Frontal cortex (tissue), 4 donors: Measurements from ENCODE around the gene STXBP1. TPM values are rescaled to one million over a fixed set of nuclear protein-coding genes. Genes with fewer than 3 reads are reported as not detected.

Experiments used
- DNase-seq, 2 donors: peaks; one replicate each; pipeline ENCODE4 v3.0.0; 2012; ENCODE audit warnings: low spot score in 2 of 2
- FAIRE-seq: peaks from 2 replicates; lab custom pipeline; 2012; peaks lifted over from hg19 to GRCh38; lab: Jason Lieb, UNC
- total RNA-seq: library from RNA; depleted of rRNA; stranded (reverse); fragments of >200 nt; gene quantifications from one replicate; pipeline ENCODE4 v1.2.3, GENCODE V29; 2014
- donor health status: control.
- donor health status: control.
- donor health status: control.

STXBP1 gene
- total RNA-seq, 1 donor from 2014 or later: 63.2 TPM

DNA sequence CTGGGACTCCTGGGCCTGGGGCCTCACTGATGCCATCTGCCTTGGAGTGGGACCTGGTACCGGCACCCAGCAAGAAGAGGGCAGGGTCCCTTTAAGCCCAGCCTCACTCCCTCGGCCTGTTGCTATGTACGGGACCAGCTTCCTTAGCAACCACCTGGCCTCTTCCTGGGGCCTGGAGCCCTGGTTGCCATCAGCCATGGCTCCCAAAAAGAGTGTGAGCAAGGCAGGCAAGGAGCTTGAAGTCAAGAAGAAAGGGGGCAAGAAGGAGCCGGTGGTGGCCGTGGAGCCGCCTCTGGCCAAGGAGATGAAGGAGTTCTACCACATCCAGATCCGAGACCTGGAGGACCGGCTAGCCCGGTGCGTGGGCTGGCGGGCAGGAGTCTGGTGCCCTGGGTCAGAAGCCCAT lies 94.8 kb downstream of the STXBP1 start, which contains the start of gene CFAP157:
CFAP157 (plus strand) TSS at position 153 of the 406 bp plus-strand sequence; CDS start at position 197, 44 bp downstream.
- no peak for FAIRE-seq
- DNase-seq: no peak

DNA sequence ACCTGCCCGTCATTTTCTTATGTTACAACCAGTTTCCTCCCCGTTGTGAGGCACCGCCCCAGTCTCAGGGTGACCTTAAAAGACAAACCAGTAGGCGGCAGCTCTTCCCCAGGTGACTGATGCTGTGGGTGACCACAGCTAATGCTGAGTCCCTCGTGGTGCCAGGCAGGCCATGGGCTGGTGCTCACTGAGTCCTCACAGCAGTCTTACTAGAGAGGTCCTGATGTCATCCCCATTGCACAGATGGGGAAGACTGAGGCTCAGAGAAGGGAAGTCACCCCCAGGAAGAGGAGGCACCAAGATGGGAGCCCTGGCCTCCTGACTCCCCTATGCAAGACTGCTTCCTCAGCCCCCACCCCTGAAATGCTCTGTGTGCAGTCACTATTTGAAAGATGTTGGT lies 95.7 kb downstream of the STXBP1 start:
- FAIRE-seq (no peak), DNase-seq (no peak)

DNA sequence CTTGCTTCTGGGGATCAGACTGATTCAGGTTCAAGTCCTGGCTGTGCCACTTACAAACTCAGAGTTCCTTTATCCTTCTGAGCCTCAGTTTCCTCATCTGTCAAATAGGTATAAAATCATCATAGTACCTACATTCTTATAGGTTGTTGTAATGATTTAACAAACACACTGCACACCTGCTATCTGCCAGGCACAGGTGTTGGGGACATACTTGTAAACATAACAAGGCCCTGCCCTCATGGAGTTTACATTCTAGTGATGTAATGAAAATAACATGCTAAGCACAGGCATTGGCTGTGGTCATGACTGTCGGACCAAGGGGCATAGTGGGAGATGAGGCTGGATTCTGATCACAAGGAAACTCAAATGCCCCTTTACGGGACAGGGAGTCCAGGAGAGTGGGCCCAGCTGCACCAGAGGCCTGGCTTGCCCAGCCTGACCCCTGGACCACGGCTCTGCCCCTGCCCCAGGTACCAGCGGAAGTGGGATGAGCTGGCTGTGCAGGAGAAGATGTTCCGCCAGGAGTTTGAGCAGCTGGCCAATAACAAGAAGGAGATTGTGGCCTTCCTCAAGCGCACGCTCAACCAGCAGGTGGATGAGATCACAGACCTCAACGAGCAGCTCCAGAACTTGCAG lies 97.0 kb downstream of the STXBP1 start:
- no peak for FAIRE-seq
- DNase-seq: no peak

DNA sequence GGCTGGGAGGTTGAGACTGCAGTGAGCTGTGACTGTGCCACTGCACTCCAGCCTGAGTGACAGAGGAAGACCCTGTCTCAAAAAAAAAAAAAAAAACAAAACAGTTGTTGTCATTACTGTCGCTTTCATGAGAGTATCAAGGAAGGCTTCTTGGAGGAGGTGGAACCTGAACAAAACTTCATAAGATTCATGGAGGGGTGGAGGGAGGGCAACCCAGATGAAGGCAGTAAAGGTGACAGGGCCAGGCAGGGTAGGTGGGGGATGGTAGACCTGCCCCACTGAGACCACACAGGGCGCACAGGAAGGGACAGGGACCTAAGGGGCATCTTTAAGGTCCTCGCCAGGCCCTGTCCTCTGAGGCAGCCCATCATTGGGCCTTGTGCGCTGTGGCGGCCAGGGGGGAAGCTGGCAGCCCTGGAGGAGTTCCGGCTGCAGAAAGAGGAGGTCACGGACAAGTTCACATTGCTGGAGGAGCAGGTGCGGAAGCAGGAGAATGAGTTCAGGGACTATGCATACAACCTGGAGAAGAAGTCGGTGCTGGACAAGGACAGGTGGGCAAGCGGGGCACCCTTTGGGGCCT lies 98.2 kb downstream of the STXBP1 start:
- DNase-seq (no peak), FAIRE-seq (no peak)

DNA sequence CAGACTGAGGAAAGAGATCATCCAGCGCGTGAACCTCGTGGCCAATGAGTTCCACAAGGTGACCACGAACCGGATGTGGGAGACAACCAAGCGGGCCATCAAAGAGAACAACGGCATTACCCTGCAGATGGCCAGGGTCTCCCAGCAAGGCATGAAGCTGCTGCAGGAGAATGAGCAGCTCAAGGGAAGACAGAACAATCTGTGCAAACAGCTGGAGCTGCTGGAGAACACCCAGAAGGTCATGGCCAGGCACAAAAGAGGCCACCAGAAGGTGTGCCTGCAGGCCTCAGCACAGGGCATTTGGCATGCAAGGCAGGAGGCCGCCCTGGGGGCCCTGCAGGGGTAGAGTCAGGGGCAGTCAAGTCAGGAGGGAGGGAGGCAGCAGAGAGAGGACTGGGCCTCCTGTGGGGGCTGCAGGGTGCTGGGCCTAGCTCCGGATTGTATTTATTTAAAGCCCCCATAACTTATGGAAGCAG lies 99.2 kb downstream of the STXBP1 start:
- DNase-seq: no peak
- no peak for FAIRE-seq

DNA sequence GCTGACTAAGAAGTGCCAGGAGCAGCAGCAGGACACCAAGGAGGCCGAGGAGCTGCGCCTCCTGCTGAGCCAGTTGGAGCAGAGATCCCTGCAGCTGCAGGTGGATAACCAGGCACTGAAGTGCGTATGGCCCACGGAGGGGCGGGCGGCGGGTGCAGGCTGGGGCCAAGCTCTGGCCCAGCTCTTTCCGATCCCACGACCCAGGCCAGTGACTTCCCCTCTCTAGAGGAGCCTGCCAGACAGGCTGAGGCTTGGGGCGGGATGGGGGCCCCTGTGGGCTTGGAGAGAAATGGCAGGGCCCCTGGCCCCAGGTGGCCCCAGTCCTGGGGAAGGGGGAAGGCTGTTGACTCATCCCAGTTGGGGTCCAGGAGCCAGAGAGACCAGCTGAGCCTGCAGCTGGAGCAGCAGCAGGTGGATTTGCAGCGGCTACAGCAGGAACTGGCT lies 99.8 kb downstream of the STXBP1 start:
- DNase-seq (no peak), FAIRE-seq (no peak)

DNA sequence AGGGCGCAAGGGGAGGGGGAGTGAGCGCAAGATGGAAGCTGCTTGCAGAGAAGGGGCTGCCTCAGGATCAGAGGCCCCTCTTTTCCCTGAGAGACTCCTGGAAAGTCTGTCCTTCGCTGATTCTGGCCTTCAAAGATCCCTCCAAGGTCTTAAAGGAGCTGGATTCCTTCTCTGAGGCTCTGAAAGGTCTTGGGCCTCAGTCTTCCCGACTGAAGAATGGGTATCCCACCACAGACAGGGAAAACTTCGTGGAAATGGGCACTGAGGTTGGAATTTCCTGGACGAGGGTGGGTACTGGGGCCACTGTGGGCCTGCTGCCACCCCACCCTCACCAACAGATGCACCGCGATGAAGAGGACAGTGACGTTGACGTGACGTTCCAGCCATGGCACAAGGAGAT lies 100.3 kb downstream of the STXBP1 start:
- DNase-seq (no peak), FAIRE-seq (no peak)

DNA sequence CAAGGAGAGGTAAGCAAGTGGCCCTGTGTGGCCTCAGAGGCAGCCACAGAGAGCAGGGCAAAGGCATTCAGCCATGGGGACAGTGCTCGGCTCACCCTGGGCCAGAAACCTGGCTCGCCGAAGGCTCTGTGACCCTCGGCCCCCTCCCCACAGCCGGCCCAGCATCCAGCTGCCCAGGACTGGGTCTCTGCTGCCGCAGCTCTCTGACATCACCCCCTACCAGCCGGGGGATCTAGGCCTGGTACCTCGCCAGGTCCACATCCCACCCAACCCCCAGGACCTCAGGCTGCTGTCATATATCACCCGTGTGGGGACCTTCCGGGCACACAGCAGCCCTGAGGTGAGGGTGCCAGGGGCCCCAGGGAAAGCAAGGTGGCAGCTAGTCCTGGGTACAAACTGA lies 100.8 kb downstream of the STXBP1 start:
- FAIRE-seq (no peak), DNase-seq (no peak)

DNA sequence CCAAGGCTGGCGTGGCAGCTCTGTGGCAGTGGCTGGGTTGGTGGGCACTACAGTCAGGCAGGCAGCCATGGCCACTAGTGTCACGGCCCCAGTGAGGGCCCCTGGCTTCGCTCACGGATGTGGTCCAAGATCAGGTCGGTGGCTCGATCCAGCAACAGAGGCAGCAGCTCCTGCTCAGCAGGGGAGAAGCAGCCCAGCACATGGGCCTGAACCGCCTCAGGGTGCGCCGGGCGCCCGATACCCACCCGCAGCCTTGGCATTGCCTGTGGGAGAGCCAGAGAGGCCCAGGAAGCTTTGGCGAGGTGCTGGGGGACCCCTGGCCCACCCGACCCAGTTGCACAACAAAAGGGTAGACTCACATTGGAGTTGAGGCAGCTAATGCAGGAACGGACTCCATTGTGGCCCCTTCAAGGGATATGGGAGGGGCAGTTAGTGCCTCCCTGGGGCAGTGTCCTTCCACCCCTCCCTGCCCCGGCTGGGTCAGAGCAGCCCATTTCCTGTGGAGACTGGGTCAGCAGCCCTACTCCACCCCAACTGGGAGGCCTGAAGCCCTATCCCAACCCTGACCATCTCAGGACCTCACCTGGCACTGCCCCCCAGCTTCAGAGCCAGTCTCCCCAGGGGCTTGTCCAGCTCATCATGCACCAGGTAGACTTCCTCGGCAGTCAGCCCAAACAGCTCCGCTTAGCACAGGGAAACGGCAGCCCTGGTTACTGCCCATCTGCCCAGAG lies 102.1 kb downstream of the STXBP1 start:
- no peak for DNase-seq
- FAIRE-seq: no peak

DNA sequence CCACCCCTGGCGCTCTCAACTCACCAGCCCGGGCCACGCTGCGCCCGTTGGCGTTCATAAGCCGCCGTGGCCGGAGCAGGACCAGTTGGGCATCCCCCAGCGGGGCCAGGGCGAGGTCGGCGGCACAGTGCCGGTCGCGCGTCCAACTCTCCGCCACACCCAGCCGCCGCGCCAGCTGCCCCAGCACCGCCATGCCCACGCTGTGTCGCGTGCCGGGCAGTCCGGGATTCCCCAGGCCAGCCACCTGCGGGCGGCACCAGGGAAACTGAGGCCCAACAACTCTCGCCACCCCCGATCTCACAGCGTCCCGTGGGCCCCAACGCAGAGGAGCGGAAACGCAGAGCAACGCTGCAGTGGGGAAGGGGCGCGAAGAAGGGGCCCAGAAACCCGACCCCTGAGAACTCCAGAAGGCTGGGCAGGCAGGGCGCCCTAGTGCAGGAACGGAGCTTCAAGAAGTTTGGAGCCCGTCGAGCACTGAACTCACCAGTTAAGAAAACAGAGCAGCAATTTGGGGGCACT lies 102.9 kb downstream of the STXBP1 start:
- DNase-seq (peak in 1 of 2 donors; percentile 49), FAIRE-seq (no peak)

DNA sequence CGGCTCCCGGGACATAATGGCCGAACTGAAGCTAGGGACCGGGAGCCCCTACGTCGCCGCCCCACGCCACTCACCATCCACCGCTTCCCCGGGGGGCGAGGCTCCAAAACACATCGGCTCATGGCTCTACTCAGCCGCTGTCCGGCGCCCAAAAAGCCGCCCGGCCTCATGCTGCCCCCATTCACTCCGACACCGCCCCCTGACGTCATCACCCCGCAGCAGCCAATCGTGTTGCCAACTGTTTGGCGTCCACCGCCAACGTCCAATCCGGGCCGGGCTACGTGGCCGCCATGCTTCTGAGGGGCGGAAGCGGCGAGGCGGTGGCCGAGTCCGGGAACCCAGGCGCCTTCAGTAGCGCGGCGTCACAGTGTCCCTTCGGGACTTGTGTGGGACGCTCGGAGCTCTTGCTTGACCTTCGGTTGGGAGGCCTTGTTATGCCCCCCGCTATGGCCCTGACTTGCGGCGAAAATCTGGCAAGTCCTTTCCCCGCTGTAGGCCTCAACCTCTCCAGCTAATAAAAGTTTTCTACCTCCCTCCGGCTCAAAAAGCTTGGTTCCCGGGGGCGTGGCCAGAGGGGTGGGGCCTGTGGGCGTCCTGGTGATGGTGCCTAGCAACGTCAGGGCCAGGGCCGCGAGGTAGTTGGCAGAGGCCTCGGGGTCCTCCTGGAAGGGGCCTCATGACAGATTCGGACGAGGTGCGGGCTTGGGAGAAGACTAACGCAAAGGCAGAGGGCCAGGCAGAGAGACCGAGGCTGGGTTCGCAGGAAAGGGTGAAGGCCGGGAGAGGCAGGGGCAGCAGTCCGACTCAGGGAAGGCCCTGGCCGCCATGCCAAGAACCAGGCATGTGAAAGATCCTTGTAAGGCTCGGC lies 103.6 kb downstream of the STXBP1 start, which contains the start of the genes PTRH1 and TTC16:
PTRH1 (minus strand) TSS at position 194 of the 868 bp plus-strand sequence; CDS start at position 170, 24 bp downstream.
TTC16 (plus strand) TSS at position 610 of the 868 bp plus-strand sequence; CDS start at position 677, 67 bp downstream.
- FAIRE-seq: peak; percentile 84
- peak; percentile 99 to 100 for DNase-seq

DNA sequence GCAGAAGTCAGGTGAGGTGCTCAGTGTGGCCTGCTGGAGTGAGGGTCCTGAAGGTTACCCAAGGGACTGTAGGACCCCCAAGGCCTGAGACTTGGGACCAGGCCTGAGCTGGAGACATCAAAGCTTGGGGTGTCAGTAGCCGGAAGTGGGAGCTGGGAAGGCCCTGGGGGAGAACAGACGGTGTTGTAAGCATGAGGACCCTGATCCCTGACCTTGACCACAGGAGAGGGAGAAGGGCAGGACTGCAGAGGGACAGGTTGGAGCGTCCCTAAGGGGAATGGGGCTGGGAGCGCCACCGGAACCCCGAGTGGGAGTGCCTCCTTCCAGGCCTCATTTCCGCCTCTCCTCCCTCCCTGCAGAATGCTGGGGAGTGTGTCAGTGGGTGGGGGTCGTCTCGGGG lies 104.3 kb downstream of the STXBP1 start:
- no peak for DNase-seq
- no peak for FAIRE-seq

DNA sequence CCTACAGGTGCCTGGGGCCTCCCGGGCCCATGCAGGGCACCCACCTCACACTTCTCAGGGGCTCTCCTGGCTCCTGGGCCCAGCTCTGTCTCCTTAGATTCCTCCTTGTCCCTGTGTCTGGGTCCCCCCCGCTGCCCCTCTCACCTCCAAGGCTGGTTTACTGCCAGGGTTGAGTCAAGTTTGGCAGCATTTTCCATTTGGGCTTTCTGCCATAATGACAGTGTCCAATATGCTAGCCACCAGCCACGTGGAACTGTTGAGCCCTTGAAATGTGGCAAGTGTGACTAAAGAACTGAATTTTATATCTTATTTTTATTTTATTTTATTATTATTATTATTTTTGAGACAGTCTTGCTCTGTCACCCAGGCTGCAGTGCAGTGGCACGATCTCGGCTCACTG lies 105.7 kb downstream of the STXBP1 start:
- FAIRE-seq (no peak), DNase-seq (no peak)

DNA sequence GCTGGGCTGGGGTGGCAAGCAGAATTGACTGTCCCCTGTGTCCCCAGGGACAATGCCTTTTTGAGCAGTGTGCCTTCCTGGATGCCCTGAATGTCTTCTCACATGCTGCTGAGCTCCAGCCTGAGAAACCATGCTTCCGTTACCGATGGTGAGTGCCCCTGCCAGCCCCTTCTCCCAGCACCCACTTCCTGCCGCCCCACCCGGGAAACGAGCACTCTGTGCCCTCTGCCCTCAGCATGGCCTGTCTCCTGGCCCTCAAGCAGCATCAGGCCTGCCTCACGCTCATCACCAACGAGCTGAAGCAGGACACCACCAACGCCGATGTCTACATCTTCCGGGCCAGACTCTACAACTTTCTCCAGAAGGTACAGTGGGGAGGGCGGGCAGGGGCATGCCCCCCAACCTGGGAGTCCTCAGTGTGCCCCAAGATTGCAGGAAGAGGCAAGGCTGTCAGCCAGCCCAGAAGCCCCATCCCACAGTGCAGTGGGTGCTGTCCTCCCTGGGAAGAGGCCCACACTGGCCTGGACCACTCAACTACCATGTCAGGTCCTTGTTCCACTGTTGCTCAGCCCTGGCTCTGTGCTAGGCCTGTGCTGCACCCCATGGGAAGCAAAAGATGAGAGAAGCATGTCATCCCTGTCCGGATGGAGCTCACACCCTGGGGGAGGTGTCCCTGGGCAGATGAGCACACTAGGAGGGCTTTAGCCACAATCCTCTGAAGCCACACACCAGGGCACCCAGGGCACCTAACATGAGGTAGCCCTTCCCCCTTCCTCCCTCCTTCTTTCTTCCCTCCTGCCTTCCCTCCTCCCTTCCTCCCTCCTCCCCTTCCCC lies 108.2 kb downstream of the STXBP1 start:
- DNase-seq: no peak
- no peak for FAIRE-seq

DNA sequence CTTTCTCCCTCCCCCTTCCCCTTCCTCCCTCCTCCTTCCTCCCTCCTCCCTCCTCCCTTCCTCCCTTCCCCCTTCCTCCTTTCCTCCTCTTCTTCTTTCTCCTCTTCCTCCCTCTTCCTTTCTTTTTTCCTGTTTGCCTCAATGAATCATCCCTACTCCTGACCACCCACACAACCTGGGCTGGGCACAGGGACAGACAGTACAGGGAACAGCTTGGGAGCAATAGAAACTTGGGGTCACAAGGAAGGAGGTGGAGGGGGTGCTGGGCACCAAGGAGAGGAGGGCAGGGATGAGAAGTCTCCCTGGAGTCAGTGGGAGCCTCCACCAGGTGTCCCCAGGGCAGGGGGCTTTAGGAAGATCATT lies 108.8 kb downstream of the STXBP1 start:
- no peak for DNase-seq

DNA sequence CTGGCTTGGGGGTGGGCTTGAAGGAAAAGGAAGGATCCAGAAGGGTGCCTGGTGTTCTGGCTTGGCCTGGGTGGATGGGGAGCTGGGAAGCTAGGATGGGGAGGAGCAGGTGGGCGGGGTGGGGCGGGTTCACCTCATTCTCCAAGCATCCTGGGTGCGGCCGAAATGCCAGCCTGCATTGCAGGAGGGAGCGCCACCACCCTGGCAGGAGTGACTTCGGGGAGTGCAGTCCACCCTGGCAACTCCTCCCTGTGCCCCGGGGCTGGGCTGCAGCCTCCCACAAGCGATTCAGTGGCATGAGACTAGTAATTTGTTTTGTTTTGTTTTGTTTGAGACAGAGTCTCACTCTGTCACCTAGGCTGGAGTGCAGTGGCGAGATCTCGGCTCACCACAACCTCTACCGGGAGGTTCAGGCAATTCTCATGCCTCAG lies 109.3 kb downstream of the STXBP1 start:
- DNase-seq: no peak
- FAIRE-seq: no peak

More for the DNA sequence above, 108.8 kb downstream of the STXBP1 start:
- FAIRE-seq: no peak

DNA sequence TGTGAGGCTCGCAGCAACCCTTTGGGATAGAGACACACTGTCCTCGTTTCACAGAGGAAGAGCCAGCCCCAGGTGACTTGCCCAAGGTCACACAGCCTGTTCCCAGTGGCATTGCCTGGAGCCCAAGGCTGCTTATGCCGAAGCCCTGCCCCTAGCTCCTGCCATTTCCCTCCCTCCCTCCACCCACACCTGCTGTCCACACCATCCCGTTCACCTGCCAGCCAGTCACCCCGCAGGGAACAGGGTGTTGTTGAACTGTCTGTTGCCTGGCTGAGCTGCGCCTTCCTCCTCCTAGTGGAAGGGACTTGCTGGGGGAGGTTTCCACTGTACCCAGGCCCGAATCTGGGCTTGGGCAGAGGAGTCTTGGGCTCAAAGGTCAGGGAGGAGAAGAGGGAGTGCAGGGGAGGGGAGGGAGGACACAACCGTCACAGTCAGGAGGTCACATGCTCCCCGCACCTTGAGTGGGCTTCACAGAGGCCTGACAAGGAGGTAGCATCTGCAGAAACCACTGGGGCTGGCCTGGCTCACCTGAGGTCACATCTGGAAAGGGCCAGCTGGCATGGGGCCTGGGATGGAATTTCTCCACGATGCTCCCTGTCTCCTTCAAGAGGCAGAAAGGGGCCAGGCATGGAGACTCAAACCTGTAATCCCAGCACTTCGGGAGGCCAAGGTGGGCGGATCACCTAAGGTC lies 110.1 kb downstream of the STXBP1 start:
- DNase-seq (no peak), FAIRE-seq (no peak)

DNA sequence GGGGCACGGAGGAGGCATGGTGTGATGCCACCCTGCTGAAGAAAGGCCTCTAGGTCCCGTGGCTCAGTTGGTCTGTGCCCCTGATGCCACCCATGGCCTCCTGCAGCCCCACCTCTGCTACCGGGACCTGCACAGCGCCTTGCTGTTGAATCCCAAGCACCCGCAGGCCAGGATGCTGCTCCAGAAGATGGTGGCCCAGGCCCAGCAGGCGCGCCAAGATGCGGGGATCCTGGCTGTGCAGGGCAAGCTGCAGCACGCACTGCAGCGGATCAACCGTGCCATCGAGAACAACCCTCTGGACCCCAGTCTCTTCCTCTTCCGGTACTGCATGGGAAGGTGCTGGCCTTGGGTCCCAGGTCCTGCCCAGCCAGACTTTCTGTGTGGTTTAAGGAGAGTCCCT lies 110.9 kb downstream of the STXBP1 start:
- DNase-seq (no peak), FAIRE-seq (no peak)
